A673 (cell line): ENCODE measurements around the gene RMND1.

Source experiments
- EZH2 ChIP-seq: fragments of 200-600 bp; sonication (generic); IDR thresholded peaks from 2 replicates; pipeline ENCODE4 v1.6.1; 2017; ENCODE audit warnings: borderline replicate concordance, low read depth, mild to moderate bottlenecking, mixed read lengths, antibody characterized with exemption, low read length; ENCODE audit not compliant: poor library complexity, severe bottlenecking
- TF ChIP-seq, protein P1 (sequence below): fragments of 300-800, 200-600 bp; sonication (generic); conservative IDR thresholded peaks from 2 replicates; pipeline ENCODE4 v1.5.1; 2017; ENCODE audit warnings: low read depth, mild to moderate bottlenecking, antibody characterized with exemption, low read length, moderate library complexity, mixed read lengths

GRCh38 chr6:151436802-151437201 lies 15.1 kb downstream of the RMND1 start:
- TF ChIP-seq, protein P1, sequence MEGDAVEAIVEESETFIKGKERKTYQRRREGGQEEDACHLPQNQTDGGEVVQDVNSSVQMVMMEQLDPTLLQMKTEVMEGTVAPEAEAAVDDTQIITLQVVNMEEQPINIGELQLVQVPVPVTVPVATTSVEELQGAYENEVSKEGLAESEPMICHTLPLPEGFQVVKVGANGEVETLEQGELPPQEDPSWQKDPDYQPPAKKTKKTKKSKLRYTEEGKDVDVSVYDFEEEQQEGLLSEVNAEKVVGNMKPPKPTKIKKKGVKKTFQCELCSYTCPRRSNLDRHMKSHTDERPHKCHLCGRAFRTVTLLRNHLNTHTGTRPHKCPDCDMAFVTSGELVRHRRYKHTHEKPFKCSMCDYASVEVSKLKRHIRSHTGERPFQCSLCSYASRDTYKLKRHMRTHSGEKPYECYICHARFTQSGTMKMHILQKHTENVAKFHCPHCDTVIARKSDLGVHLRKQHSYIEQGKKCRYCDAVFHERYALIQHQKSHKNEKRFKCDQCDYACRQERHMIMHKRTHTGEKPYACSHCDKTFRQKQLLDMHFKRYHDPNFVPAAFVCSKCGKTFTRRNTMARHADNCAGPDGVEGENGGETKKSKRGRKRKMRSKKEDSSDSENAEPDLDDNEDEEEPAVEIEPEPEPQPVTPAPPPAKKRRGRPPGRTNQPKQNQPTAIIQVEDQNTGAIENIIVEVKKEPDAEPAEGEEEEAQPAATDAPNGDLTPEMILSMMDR, result no peak
- TF ChIP-seq EZH2, result no peak
